GM18526 (cell line): ENCODE results near the gene POU2F3.

Experiments used
- POLR2A ChIP-seq: IDR thresholded peaks from 3 replicates; pipeline ENCODE4 v1.6.1; 2011; ENCODE audit not compliant: insufficient read length; ENCODE audit errors: extremely low read depth

Gene POU2F3

GRCh38 chr11:120339394-120339890 is 99.5 kb downstream of the POU2F3 start:
- no peak for TF ChIP-seq POLR2A

GRCh38 chr11:120340529-120340928 is 100.6 kb downstream of the POU2F3 start:
- no peak for TF ChIP-seq POLR2A

- no peak for TF ChIP-seq POLR2A
These were observed 102.3 kb downstream of the POU2F3 start for GRCh38 chr11:120342226-120342625.

- TF ChIP-seq POLR2A: no peak
These were observed 102.7 kb downstream of the POU2F3 start for GRCh38 chr11:120342678-120343077.

GRCh38 chr11:120343429-120343828 is 103.5 kb downstream of the POU2F3 start:
- TF ChIP-seq POLR2A: no peak

GRCh38 chr11:120344302-120345004 is 104.5 kb downstream of the POU2F3 start:
- no peak for TF ChIP-seq POLR2A

GRCh38 chr11:120346233-120346632 is 106.3 kb downstream of the POU2F3 start:
- no peak for TF ChIP-seq POLR2A

- TF ChIP-seq POLR2A: no peak
These were observed 110.7 kb downstream of the POU2F3 start for GRCh38 chr11:120350637-120351036.

GRCh38 chr11:120352405-120352804 is 112.5 kb downstream of the POU2F3 start:
- no peak for TF ChIP-seq POLR2A

- TF ChIP-seq POLR2A: no peak
These were observed 114.1 kb downstream of the POU2F3 start for GRCh38 chr11:120354068-120354467.

- TF ChIP-seq POLR2A: no peak
These were observed 114.8 kb downstream of the POU2F3 start for GRCh38 chr11:120354779-120355178.

GRCh38 chr11:120357620-120358019 is 117.7 kb downstream of the POU2F3 start:
- TF ChIP-seq POLR2A: no peak

- TF ChIP-seq POLR2A: no peak
These were observed 118.8 kb downstream of the POU2F3 start for GRCh38 chr11:120358729-120359128.

GRCh38 chr11:120363436-120363835 is 123.5 kb downstream of the POU2F3 start:
- TF ChIP-seq POLR2A: no peak

GRCh38 chr11:120365512-120365911 is 125.6 kb downstream of the POU2F3 start:
- TF ChIP-seq POLR2A: no peak
